NCI-H2081 (cell line): ENCODE data around the gene MAGI1.
A peak's percentile ranks its signal among the peaks of the same experiment; 100 is the strongest.

Experiments used
- DNase-seq, 2 experiments: peaks; one replicate each; lab custom pipeline; 2025; lab: John Stamatoyannopoulos, UW

MAGI1 gene

DNA sequence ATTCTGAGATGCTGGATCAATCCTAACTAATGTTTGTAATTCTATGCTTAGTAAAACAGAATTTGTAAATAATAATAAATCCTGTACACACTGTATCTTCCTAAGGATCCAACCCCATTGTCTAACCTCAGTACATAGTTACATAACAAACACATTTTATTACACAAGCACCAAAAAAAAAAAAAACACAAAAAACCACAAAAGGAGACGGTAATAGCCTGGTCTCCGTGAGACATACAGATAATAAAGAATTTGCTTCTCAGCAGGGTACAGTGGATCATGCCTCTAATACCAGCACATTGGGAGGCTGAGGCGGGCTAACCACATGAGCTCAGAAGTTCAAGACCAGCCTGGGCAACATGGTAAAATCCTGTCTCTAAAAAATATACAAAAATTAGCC is 558.7 kb downstream of the MAGI1 start:
- DNase-seq, result no peak

DNA sequence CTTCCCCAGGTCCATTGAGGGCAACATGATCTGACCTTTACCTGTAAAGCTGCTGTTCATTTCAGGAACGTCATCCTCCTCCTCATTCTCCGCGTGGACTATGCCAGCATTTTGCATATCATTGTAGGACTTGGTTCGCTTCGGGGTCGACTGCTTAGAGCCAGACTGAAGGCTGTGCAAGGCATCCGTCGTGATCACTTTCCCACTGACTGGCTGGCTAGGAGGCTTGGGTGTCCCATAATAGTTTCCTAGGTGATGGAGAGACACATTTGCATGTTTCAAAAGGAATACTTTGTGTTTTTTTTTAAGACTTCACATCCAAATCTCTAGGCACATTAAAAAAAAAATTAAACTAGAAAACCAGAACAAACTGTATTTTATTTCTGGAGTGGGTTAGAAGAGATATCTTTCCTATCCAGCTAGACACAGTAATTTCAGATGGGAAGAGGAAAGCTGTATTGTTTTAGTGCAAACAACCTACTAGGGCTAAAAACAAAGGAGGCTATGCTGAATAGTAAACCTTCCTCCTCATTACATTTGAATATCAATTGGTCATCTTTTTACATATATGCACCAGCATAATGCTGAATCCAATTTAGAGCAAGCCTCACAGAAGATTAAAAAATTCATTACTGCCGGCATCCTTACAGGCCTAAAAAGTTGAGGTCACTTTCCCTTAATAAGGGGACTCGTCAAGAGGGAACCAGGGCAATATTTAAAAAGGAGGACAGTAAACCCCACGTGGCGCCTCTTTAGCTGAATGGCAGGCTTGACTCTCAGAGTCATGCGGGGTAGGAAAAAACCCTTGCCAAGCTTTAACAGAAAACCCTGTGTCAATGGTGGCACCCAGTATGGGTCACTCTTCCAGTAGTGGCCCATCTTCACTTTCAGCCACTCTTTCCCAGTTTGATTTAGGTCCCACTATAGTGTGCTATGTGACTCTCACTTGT is 559.9 kb downstream of the MAGI1 start:
- no peak for DNase-seq

DNA sequence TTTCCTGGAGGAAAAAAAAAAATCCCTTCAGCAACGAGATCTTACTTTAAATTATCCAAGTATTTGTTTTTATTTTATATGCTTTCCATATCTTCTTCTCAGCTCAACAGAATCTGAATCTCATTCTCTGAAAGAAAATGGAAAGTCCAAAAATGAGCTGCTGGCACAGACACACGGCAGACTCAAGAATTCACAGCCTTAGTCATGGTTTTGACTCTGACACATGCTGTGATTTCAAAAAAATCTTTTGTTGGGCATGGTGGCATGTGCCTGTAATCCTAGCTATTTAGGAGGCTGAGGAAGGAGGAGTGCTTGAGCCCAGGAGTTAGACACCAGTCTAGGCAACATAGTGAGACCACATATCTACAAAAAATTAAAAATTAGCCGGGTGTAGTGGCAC is 565.0 kb downstream of the MAGI1 start:
- no peak for DNase-seq

DNA sequence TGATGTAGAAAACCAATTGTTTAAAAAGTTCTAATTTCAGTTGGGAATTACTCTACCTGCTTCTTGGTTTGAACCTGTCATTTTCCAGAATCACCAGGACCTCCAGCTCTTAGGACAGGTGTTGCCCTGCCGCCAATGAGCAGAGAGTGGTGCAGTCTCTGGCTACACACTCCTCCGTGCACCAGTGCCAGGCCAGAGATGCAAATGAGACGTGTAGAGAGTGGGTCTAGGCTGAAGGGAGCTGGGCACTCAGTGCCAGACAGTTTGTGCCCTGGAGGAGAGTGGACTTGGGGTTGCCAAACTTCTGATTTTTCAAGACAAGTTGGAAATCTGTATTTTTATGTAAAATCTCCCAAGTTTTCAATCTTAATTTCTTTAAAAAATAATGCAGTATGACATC is 566.2 kb downstream of the MAGI1 start:
- DNase-seq, result no peak

DNA sequence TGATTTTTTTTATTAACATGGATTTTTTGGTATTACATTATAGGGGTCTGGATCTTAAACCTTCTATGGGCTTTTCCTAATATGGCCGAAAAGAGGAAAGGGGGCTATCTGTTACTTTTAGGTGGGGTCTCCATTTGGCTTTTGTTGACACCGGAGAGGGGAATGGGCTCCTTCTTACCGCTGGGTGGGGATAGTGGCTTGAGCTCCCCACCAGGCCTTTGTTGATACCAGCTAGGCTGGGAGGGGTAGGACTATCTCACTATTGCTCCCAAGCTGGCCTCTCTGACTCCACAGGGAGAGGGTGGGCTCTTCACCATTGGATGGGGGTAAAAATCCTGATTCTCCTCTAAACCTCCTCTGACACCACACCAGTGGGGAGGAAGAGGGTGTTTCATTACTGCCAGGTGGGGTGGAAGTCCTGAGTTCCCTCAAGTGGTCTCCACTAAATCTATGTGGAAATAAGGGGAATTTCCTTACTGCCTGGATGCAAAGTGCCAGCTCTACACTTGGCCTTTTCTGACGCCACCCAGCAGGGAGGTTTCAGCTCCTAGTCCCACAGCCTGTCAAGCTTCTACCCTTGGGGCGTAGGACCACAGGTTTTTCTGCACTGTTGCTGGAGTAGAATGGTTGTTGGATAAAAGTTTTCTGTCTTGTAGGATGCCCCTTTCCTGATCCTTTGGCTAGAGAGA is 572.3 kb downstream of the MAGI1 start:
- no peak for DNase-seq

DNA sequence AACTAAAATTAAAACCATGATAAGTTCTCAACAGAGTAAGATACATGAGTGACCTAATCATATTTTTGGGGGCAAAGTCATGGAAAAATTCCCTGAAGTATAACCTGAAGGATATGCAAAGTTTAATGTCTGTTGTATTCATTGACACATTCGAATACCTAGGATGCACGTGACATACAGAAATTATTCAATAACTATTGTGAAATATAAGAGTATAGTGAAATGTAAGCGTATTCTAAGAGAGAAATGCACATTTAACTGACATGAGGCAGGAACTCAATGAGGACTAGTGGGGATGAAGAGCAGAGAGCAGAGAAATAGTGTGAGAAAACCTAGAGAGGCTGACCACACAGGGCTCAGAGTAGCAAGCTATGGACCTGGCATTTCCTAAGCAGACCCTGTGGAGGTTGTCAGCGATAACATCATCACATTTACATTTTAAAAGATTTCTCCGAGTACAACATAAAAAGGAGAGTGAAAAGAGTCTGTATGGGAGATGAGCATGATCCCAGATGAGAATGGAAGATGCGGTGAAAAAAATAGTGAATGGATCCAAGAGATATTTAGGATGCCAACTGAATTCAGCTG is 588.8 kb downstream of the MAGI1 start:
- DNase-seq, result no peak

DNA sequence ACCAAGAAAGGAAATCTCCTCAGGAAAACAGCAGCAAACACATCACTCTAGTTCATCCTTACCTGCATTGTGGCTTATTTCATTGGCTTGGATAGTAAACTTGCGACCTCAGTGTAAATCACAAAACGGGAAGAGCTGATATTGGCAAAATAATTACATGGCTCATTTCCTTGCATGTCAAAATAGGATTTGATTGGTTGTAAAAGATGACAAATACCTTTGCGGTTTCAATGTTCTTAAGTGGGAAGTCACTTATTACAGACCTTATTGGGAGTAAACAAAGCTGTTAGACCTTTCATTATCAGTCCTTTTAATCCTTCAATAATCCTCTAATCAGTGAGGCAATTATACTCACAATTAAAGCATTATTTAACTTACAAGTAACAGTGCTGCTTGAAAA is 590.6 kb downstream of the MAGI1 start:
- no peak for DNase-seq

DNA sequence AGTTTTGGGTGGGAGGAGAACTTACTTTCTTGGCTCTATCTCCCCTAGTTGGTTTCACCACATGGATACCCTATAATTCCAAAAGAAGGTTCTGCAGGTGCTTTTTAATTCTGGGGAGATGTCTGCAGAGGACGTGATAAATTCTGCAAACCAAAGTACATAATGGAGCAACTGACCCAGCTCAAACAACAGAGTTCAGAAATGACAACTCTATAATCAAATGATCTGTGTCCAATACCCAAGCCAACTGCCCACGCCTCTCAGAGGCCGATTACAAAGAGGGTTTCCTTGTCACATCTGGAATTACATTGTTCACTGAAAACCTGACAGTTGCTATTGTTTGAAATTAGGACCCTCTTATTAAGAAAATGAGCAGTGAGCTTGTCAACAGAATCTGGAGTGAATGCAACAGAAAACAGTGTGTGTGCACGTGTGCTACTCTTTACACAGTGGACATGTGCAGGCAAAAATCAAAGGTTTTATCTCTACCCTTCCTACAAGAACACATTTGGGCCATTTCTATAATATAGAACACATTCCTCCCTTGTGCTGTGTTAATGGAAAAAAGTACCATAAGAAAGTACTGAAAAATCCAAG is 593.0 kb downstream of the MAGI1 start:
- DNase-seq, result no peak

DNA sequence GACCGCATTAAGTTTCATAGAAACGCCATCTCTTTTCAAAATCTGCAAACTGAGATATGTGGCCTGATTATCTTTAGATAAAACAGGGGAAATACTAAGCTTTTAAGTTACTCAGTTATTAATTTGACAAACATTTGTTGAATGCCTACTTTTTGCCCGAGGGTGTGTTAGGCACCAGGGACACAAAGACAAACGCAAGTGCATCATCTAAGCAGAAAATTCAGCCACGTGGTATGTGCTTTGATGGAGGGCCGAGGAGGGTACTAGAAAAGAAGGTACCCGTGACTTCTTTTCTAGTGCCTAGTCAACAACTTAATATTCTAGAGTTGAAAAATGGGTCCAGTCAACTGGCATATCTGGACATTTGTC is 594.3 kb downstream of the MAGI1 start:
- no peak for DNase-seq

DNA sequence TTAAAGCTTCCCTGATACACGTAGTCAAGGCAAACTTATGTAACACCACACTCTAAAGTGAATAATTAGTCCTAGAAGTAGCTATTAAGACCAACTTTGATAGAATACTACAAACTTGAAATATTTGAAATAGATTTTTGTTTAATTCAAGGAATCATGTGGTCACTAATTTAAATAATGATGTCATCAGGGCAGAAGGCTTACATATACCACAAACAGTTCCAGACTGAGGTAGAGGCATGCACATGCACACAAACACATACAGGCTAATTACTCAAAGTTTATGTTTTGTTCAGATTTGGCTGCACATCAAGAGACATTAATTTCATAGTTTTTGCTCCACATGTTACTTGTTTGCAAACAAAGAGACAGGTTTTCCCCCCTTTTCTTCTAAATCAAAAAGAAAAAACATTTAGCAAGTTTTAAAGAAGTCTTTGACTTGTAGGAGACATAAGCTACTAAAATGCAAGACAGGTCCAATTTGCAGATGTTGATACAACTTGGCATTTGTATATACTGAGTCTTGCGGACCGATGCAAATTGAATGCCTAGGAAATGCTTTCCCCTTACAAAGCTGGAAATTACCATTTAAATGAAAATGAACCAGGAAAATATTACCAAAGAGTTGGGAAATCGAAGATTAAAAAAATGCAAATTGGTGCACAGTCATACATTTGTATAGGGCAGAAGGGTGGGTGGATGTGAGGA is 594.8 kb downstream of the MAGI1 start:
- no peak for DNase-seq

DNA sequence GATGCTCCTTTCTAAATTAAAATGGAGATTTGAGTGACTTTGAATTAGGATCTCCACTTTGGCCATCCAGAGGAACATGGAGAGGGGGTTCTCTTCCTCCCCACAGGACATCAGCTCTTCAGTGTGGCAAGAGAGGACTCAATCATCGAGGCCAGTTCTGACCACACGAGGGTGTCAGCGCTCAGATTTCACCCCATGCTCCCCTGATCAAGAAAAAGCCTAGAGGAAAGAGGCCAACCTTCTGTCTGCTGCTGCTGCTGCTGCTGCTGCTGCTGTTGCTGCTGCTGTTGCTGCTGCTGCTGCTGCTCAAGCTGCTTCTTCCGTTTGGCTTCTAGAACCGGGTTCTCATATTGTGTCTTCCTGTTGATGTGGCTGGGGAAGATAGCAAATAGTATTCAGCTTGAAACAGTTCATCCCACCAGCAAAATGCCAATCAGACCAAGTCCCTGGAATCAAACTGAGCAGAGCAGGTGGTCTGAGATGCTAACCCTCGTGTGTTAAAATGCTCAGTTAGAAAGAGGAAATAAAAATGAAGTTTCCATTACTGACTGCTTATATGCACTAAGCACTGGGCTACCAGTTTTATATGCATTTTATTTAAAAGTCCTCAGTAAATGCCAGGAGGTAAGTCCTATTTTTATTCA is 599.0 kb downstream of the MAGI1 start:
- DNase-seq, result peak; percentile 63

DNA sequence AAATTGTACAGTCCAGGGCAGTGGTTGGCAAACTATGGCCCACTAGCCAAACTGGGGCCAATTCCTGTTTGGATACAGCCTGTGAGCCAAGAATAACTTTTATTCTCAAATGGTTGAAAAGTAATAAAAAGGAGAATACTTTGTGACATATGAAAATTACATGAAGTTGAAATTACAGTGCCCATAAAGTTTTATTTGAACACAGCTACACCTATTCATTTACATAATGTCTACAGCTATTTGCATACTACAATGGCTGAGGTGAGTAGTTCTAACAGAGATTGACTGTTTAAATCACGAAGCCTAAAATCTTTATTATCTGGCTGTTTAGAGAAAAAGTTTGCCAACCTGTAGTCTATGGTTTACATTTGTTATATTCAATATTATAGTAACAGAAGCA is 600.1 kb downstream of the MAGI1 start:
- no peak for DNase-seq

DNA sequence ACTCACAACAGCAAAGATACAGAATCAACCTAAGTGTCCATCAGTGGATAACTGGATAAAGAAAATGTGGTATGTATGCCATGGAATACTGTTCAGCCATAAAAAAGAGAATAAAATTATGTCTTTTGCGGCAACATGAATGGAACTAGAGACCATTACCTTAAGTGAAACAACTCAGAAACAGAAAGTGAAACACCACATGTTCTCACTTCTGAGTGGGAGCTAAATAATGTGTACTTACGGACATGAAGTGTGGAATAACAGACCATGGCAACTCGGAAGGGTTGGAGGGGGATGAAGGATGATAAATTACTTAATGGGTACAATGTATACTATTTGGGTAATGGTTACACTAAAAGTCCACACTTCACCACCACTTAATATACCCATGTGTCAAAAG is 600.6 kb downstream of the MAGI1 start:
- no peak for DNase-seq

DNA sequence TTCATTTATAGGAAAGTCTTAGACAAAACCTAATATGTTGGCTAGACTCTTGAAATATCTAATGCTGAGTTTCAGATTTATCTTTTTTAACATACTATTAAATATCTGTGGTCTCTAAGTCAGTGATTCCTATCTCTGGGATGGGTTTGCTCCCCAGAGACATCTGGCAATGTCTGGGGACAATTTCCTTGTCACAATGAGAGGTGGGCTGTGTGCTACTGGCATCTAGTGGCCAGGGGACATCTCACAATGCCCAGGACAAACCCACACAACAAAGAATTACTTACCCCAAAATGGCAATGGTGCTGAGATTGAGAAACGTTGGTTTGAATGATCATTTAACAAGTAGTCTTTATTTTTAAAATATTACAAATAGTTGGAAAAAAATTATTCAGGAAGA is 602.1 kb downstream of the MAGI1 start:
- peak; percentile 18 to 52 for DNase-seq

DNA sequence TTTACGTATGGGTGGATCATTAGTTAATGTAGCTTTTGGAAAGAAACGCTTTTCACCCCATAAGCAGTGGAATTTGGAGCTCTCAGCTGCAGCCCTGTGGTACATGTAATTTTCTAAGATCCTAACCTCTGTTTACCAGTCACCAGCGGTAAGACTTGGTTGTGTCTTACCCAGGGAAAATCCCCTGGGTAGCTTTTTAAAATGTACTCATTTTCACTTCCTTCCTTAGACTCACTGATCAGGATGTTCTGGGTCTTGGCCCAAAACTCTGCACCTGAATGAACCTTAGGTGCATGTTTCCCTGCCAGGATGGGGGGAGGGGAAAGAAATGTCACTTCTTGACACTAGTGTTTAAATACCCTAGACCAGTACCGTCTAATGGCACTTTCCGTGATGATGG is 605.2 kb downstream of the MAGI1 start:
- no peak for DNase-seq

DNA sequence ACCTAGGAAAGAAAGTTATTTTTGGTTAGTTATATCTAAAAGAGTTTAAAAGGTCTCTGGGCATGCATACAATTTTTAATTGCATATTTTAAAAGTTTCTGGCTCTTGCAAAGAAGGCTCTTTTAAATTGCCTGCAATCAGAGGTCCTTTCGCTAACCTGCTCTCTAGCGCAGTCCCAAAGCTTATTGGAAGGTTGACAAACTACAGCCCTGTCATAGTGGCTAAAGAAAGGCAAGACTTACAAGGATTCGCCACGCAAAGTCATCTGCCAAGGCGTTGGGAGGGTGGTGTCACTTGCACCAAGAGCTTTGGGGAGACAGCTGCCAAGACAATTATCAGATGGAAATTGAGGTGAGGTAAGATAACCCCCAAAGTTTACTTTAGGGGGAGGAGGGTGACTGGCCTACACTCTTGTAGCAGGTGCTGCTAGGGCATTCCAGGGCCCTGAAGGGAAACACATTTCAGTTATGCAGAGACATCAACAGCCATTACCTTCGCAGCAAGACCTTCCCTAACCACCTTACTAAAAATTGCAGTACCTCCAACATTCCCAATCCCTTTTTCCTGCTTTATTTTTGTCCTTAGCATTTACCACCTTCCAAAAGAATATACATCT is 606.2 kb downstream of the MAGI1 start:
- DNase-seq, result no peak

DNA sequence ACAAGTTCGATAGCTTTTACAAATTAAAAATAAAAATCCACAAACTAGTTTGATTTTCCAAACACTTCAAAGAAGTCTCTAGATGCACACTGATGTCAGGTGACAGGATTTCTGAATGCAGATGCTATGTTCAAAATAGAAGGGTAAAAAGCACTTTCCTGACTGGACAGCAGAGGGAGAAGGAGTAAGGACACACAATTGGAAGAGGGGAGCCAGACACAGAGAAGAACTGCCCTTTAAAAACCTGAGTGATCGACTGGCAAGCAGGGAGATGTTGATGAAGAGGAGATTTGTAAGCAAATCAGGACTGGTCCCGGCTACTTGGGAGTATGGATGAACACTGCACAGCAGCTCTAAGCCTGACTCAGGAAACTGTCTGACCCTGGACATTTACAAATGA is 612.8 kb downstream of the MAGI1 start:
- peak in 1 of 2 experiments; percentile 7 for DNase-seq

DNA sequence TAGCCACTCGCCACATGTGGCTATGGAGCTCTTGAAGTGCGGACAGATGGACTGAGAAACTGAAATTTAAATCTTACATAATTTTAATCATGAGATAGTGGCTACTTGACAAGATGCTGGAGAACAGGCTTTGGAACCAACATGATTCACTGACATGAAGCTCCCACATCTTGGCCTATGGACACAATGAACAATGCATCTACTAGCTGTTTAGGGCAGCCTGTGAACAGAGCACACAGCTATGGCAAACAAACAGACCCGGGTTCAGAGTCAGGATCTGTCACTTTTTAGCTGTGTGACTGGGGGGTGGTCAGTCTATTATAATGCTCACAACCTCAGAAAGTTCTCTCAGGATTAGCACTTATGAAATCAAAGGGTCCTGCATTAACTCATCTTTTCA is 616.6 kb downstream of the MAGI1 start:
- no peak for DNase-seq

DNA sequence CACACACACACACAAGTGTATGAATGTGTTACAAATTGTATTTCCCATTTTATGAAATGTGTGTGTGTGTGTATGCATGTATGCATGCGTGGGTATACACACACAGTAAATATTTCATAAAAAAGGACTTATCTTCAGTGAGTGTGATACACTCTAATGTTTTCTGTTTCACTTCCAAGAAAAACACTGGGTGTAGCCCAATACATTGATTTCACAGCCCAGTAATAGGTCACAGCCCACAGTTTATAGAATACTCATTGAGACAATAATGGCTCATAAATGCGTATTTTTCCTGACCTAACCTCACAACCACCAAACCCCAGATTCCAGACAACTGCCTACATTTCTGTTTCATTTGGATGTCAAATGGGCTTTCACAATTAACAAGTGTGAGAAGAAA is 619.5 kb downstream of the MAGI1 start:
- DNase-seq, result no peak

DNA sequence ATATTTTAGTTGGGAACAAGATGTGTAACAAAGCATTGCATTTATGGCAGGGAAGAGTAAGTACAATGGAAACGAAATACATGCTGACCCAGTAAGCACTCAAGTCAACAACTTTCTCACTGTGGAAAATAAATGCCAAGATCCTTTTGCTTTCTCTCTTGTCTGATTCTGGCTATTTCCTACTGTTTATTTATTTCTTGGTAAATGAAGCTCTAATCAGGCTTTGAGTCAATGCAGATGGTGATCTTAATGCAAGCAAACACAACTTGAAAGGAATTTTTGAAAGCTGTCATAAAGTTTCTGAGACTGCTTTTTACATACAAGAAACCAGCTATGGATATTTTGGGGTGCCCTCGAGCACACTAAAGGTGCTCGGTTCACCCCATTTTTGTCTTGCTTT is 624.8 kb downstream of the MAGI1 start:
- no peak for DNase-seq

DNA sequence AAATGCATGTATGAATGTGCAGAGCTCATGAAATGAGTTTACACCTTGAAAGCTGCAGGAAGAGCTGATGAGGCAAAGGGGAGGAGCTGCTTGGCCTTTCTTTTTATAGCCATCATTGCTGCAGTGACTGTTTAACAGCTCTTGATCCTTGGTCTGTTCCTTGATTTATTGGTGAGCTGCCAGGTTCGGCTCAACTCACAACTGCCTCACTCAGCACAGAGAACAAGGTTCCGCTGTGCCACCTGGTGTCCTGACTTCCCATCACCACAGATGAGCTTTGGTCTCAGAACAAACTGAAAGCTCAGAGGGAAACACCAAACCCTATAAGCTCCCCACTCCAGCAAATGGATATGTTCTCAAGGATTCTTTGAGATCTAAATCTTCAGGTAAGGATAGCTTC is 626.1 kb downstream of the MAGI1 start:
- DNase-seq, result peak; percentile 1 to 10
